Measurements from ENCODE around the gene ARID4A. TPM values are rescaled to one million over a fixed set of nuclear protein-coding genes. Genes with fewer than 3 reads are reported as not detected.
"Not testable (repeated sequence)": the region's sequence is repeated elsewhere in the genome, so short reads cannot be mapped to it uniquely, and the experiment has no call there.

Gene ARID4A
- polyA plus RNA-seq, 2 of the 4 experiments (the other 2 are of a cell fraction), result 9.0 to 15.1 TPM

- no peak overlapping the region for H3K4me2 ChIP-seq
- H3K9me3 ChIP-seq, result no peaks in the 10 kb centered on the region
- ATAC-seq (no peak), DNase-seq (ENCODE audit: low read depth in 1 of 2, low spot score in 1 of 2) (no peak), FAIRE-seq (no peak)
- no peak overlapping the region for H3K4me3 ChIP-seq
- 78% methylated on average over 1 of the region's 1 CpG for WGBS (ENCODE audit: missing lambda C conversion rate)
- POLR2A ChIA-PET, result no interaction called here
- TF ChIP-seq POLR2A (IDR thresholded peaks at IDR 0.05; ENCODE audit: low read length), result no peak
- no peak for TF ChIP-seq EHMT2 (IDR thresholded peaks at IDR 0.05; ENCODE audit: low read depth)
- TF ChIP-seq POLR2AphosphoS2 (conservative IDR thresholded peaks at IDR 0.05; ENCODE audit: low read length), result no peak
- no peak for TF ChIP-seq NR3C1 (IDR thresholded peaks at IDR 0.05)
- no peak for TF ChIP-seq FOXS1 (CRISPR knock-in tag; IDR thresholded peaks at IDR 0.05)
- TF ChIP-seq HMGXB4 (CRISPR knock-in tag; IDR thresholded peaks at IDR 0.05; ENCODE audit: borderline replicate concordance), result no peak
- TF ChIP-seq ZSCAN20 (CRISPR knock-in tag; IDR thresholded peaks at IDR 0.05), result no peak
- CTCF ChIA-PET, result no interaction called here
- H3K4me1 ChIP-seq, result 0 out of 3 replicates have a peak, but pooled peaks cover 6% of the 10 kb centered on the region
- H3K27ac ChIP-seq, result no peak overlapping the region
These were observed 57.9 kb downstream of the ARID4A start for GRCh38 chr14:58356268-58356667.

DNA sequence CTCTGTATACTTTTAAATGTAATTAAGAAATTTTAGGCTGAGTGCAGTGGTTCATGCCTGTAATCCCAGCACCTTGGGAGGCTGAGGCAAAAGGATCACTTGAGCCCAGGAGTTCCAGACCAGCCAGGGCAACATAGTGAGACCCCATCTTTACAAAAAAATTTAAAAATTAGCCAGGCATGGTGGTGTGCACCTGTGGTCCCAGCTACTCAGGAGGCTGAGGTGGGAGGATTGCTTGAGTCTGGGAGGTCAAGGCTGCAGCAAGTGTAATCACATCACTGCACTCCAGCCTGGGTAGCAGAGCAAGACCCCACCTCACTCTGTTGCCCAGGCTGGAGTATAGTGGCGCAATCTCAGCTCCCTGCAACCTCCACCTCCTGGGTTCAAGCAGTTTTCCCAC, 63.9 kb downstream of the ARID4A start:
- H3K4me1 ChIP-seq; H3K9me3 ChIP-seq; FAIRE-seq; H3K4me2 ChIP-seq; ATAC-seq; POLR2A ChIA-PET; DNase-seq (ENCODE audit: low read depth in 1 of 2, low spot score in 1 of 2); H3K27ac ChIP-seq; H3K4me3 ChIP-seq: not testable (repeated sequence)
- CTCF ChIA-PET, result interaction anchor here (0.7 to 2.2 kb wide), 7 partner anchors 11 to 256 kb away, joined by 3 to 10 read pairs (median 3); partner anchors contain the start of gene TOMM20L
- 100% methylated on average over 1 of the region's 1 CpG for WGBS (ENCODE audit: missing lambda C conversion rate)

DNA sequence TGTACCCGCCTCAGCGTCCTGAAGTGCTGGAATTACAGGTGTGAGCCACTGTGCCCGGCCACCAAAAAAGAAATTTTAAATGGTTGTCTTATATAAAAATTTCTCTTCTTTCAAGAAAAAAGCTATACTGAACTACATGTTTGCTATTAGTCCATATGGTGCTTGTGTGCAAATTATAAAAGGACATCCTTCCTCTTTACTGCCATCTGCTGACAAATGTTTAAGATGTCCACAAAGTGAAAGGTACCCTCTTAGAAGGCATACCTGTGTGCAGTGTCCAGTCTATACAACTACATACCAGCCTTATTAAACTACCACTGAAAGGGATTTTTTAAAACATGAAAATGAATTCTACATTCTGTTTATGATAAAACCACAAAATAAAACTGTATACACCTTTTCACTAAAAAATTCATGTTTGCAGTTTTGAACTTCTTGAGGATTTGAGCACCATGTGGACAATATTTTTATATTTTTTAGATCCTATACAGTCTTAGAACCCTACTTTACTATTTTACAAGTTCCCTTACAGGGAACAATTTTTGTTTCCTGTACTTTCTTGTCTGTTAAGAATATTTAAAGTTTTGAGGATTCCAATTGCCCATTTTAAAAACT, 64.5 kb downstream of the ARID4A start:
- Histone ChIP-seq H3K9me3 (no peaks in the 10 kb centered on the region), H3K4me1 (no peaks in the 10 kb centered on the region), H3K4me3 (no peak overlapping the region), H3K27ac (no peak overlapping the region), H3K4me2 (no peak overlapping the region)
- ATAC-seq, result peak; percentile 83 to 88; a peak in 5 of 6 replicates
- WGBS (ENCODE audit: missing lambda C conversion rate), result 78% methylated on average over 3 of the region's 3 CpGs
- DNase-seq (ENCODE audit: low read depth in 1 of 2, low spot score in 1 of 2), result peak; percentile 18 to 51
- TF ChIP-seq FOSB (CRISPR knock-in tag; IDR thresholded peaks at IDR 0.05) (no peak), RAD21 (conservative IDR thresholded peaks at IDR 0.05 in 1 of 2, IDR thresholded peaks at IDR 0.05 in 1 of 2) (peak in 1 of 2 experiments; percentile 42; a peak in 3 of 5 replicates), SMC3 (IDR thresholded peaks at IDR 0.05) (peak; percentile 33; the same call in 1 of the 3 replicates), NPAS2 (CRISPR knock-in tag; IDR thresholded peaks at IDR 0.05; ENCODE audit: borderline replicate concordance) (no peak), CTCF (IDR thresholded peaks at IDR 0.05) (peak; percentile 46; the same call in 2 of the 3 replicates), MAZ (IDR thresholded peaks at IDR 0.05; ENCODE audit: borderline replicate concordance, low read depth, low read length) (no peak), KDM1A (IDR thresholded peaks at IDR 0.05; ENCODE audit: low read depth) (no peak)
- peak; percentile 56 for FAIRE-seq
- ChIA-PET POLR2A (no interaction called here), CTCF (interaction anchor here (0.7 to 2.2 kb wide), 7 partner anchors 12 to 257 kb away, joined by 3 to 10 read pairs (median 3); partner anchors contain the start of gene TOMM20L)

GRCh38 chr14:58364316-58364715, 66.0 kb downstream of the ARID4A start:
- ChIA-PET CTCF (interaction anchor here (0.6 to 2.1 kb wide), 3 partner anchors 32 to 319 kb away, joined by 3 to 7 read pairs (median 4); no protein-coding TSS in a partner anchor), POLR2A (no interaction called here)
- TF ChIP-seq CBX2 (IDR thresholded peaks at IDR 0.05; ENCODE audit: borderline replicate concordance, low read depth) (no peak), GATA3 (IDR thresholded peaks at IDR 0.05; ENCODE audit: borderline replicate concordance) (no peak), HDAC2 (IDR thresholded peaks at IDR 0.05) (no peak)
- TF ChIP-seq, protein P1, sequence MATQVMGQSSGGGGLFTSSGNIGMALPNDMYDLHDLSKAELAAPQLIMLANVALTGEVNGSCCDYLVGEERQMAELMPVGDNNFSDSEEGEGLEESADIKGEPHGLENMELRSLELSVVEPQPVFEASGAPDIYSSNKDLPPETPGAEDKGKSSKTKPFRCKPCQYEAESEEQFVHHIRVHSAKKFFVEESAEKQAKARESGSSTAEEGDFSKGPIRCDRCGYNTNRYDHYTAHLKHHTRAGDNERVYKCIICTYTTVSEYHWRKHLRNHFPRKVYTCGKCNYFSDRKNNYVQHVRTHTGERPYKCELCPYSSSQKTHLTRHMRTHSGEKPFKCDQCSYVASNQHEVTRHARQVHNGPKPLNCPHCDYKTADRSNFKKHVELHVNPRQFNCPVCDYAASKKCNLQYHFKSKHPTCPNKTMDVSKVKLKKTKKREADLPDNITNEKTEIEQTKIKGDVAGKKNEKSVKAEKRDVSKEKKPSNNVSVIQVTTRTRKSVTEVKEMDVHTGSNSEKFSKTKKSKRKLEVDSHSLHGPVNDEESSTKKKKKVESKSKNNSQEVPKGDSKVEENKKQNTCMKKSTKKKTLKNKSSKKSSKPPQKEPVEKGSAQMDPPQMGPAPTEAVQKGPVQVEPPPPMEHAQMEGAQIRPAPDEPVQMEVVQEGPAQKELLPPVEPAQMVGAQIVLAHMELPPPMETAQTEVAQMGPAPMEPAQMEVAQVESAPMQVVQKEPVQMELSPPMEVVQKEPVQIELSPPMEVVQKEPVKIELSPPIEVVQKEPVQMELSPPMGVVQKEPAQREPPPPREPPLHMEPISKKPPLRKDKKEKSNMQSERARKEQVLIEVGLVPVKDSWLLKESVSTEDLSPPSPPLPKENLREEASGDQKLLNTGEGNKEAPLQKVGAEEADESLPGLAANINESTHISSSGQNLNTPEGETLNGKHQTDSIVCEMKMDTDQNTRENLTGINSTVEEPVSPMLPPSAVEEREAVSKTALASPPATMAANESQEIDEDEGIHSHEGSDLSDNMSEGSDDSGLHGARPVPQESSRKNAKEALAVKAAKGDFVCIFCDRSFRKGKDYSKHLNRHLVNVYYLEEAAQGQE (IDR thresholded peaks at IDR 0.05), result no peak
- no peak overlapping the region for H3K4me3 ChIP-seq
- H3K4me2 ChIP-seq, result no peak overlapping the region
- ATAC-seq, result no peak
- no peak for DNase-seq (ENCODE audit: low read depth in 1 of 2, low spot score in 1 of 2)
- no peak for FAIRE-seq
- H3K9me3 ChIP-seq, result no peaks in the 10 kb centered on the region
- H3K4me1 ChIP-seq, result no peaks in the 10 kb centered on the region
- 90% methylated on average over 4 of the region's 4 CpGs for WGBS (ENCODE audit: missing lambda C conversion rate)
- H3K27ac ChIP-seq, result no peak overlapping the region
